ENCODE results near the gene ACBD6. TPM values are rescaled to one million over a fixed set of nuclear protein-coding genes. Genes with fewer than 3 reads are reported as not detected.

ACBD6 gene
- total RNA-seq, 4 donors from 2014 or later: 33.3 to 44.0 (median 42.6) TPM

DNA sequence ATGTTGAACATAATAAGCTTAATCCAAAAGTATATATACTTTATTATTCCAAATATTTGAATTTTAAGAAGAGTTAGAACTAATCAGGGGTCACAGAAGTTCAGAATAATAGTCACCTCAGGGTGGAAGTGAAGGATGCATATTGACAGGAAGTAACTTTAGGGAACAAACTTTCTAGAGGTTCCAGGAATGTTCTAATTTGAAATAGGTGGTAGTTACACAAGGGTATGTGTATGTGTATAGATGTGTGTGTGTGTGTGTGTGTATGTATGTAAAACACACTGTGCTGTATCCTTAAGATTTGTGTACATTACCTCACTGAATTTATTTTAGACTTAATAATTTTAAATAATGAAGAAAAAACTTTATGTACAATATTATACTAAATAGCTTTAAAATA is 110.4 kb downstream of the ACBD6 start:
- intact Hi-C loops (cut with DNase I): no loop called here
- no peak overlapping the region for H3K4me3 ChIP-seq
- no peaks in the 10 kb centered on the region for H3K9me3 ChIP-seq
- TF ChIP-seq, protein P1, sequence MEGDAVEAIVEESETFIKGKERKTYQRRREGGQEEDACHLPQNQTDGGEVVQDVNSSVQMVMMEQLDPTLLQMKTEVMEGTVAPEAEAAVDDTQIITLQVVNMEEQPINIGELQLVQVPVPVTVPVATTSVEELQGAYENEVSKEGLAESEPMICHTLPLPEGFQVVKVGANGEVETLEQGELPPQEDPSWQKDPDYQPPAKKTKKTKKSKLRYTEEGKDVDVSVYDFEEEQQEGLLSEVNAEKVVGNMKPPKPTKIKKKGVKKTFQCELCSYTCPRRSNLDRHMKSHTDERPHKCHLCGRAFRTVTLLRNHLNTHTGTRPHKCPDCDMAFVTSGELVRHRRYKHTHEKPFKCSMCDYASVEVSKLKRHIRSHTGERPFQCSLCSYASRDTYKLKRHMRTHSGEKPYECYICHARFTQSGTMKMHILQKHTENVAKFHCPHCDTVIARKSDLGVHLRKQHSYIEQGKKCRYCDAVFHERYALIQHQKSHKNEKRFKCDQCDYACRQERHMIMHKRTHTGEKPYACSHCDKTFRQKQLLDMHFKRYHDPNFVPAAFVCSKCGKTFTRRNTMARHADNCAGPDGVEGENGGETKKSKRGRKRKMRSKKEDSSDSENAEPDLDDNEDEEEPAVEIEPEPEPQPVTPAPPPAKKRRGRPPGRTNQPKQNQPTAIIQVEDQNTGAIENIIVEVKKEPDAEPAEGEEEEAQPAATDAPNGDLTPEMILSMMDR (IDR thresholded peaks at IDR 0.05): no peak
- TF ChIP-seq POLR2AphosphoS5 (IDR thresholded peaks at IDR 0.05) (no peak), POLR2A (IDR thresholded peaks at IDR 0.05; ENCODE audit: low read depth) (no peak), EP300 (IDR thresholded peaks at IDR 0.05) (no peak)
- H3K4me1 ChIP-seq: no peaks in the 10 kb centered on the region
- no peak for DNase-seq (ENCODE audit: extremely low spot score)
- H3K36me3 ChIP-seq: no peaks in the 10 kb centered on the region
- no peak overlapping the region for H3K27ac ChIP-seq (replicated peaks in 1 of 4)
- no peaks in the 10 kb centered on the region for H3K27me3 ChIP-seq

DNA sequence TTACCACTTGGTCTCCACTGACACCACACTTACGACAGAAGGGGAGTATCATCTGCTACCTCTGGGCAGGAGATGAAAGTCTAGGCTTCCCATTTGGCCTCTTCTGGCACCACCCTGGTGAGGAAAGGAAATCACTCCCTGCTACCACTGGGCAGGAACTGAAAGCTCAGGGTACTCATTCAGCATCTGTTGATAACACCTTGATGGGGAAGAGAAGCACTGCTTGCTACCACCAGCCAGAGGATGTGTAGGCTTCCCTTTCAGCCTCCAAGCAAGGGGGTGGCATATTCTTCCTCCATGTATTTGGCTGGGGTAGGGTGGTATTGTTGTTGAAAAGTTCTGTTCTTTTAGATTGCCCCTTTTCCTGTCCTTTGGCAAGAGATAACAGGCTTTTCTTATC is 115.0 kb downstream of the ACBD6 start:
- 90% methylated on average over 1 of the region's 1 CpG for WGBS
- TF ChIP-seq EP300 (IDR thresholded peaks at IDR 0.05) (no peak), POLR2AphosphoS5 (IDR thresholded peaks at IDR 0.05) (no peak), POLR2A (IDR thresholded peaks at IDR 0.05; ENCODE audit: low read depth) (no peak)
- TF ChIP-seq, protein P1 (IDR thresholded peaks at IDR 0.05): no peak
- no peak overlapping the region for H3K4me3 ChIP-seq
- no peak for DNase-seq (ENCODE audit: extremely low spot score)
- intact Hi-C loops (cut with DNase I): no loop called here
- H3K4me1 ChIP-seq: no peaks in the 10 kb centered on the region
- no peak overlapping the region for H3K27ac ChIP-seq (replicated peaks in 1 of 4)
- no peaks in the 10 kb centered on the region for H3K27me3 ChIP-seq
- peaks cover 0 to 31% (median 18%) of the 10 kb centered on the region in 4 donors for H3K9me3 ChIP-seq
- no peaks in the 10 kb centered on the region for H3K36me3 ChIP-seq

GRCh38 chr1:180386745-180387367 is 115.5 kb downstream of the ACBD6 start:
- TF ChIP-seq POLR2A (IDR thresholded peaks at IDR 0.05; ENCODE audit: low read depth) (no peak), POLR2AphosphoS5 (IDR thresholded peaks at IDR 0.05) (no peak), EP300 (IDR thresholded peaks at IDR 0.05) (no peak)
- TF ChIP-seq, protein P1 (IDR thresholded peaks at IDR 0.05): no peak
- WGBS: 92% methylated on average over 4 of the region's 4 CpGs
- H3K9me3 ChIP-seq: peaks cover 0 to 34% (median 18%) of the 10 kb centered on the region in 4 donors

DNA sequence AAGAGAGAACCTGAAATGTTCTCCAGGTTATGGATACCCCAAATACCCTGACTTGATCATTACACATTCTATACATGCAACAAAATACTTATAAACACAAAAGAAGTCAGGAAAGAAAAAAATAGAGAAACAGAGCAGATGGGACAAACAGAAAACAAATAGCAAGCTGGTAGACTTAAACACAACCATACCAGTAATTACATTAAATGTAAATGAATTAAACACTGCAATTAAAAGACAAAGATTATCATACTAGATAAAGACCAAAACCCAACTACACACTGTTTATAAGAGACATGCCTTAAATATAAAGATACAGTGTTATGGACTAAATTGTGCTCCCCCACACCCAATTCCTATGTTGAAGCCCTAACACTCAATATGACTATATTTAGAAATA is 117.2 kb downstream of the ACBD6 start:
- intact Hi-C loops (cut with DNase I): no loop called here
- Histone ChIP-seq H3K27ac (replicated peaks in 1 of 4) (no peak overlapping the region), H3K4me1 (no peaks in the 10 kb centered on the region), H3K9me3 (peaks cover 0 to 44% (median 26%) of the 10 kb centered on the region in 4 donors), H3K27me3 (no peaks in the 10 kb centered on the region), H3K4me3 (no peak overlapping the region), H3K36me3 (no peaks in the 10 kb centered on the region)
- no peak for DNase-seq (ENCODE audit: extremely low spot score)
- TF ChIP-seq EP300 (IDR thresholded peaks at IDR 0.05) (no peak), POLR2AphosphoS5 (IDR thresholded peaks at IDR 0.05) (no peak), POLR2A (IDR thresholded peaks at IDR 0.05; ENCODE audit: low read depth) (no peak)
- TF ChIP-seq, protein P1 (IDR thresholded peaks at IDR 0.05): no peak

More at GRCh38 chr1:180386745-180387367, 115.5 kb downstream of the ACBD6 start:
- H3K36me3 ChIP-seq: no peaks in the 10 kb centered on the region
- intact Hi-C loops (cut with DNase I): no loop called here
- no peaks in the 10 kb centered on the region for H3K4me1 ChIP-seq
- H3K27me3 ChIP-seq: no peaks in the 10 kb centered on the region
- DNase-seq (ENCODE audit: extremely low spot score): no peak
- H3K27ac ChIP-seq (replicated peaks in 1 of 4): no peak overlapping the region
- no peak overlapping the region for H3K4me3 ChIP-seq
